Keratinocyte (primary cell): ENCODE results near the gene CEL. TPM values are rescaled to one million over a fixed set of nuclear protein-coding genes. Genes with fewer than 3 reads are reported as not detected.

Experiments used
- DNase-seq: peaks from one replicate; pipeline ENCODE4 v3.0.0-alpha.2; 2011; ENCODE audit warnings: low read depth, missing footprints, low spot score
- FAIRE-seq: peaks from 2 replicates; lab custom pipeline; 2011; peaks lifted over from hg19 to GRCh38; lab: Jason Lieb, UNC
- H2AFZ ChIP-seq: 2 replicates; pipeline ENCODE4 v1.6.0; 2012; ENCODE audit warnings: low read length, control low read depth, inconsistent platforms; ENCODE audit not compliant: control insufficient read depth
- H3K27ac ChIP-seq: 2 replicates; pipeline ENCODE4 v1.5.1; 2011; ENCODE audit warnings: low read length; ENCODE audit not compliant: control insufficient read depth, insufficient read depth
- H3K27me3 ChIP-seq: 3 replicates; pipeline ENCODE4 v1.6.0; 2011; ENCODE audit warnings: low read length; ENCODE audit not compliant: control insufficient read depth, insufficient read depth; ENCODE audit errors: extremely low read depth
- H3K36me3 ChIP-seq, 2 experiments: 2 replicates in 1 of 2; 3 replicates in 1 of 2; pipeline ENCODE4 v1.5.1; 2011; ENCODE audit warnings: low read length in 2 of 2, mild to moderate bottlenecking in 1 of 2; ENCODE audit not compliant: control insufficient read depth in 2 of 2, insufficient read depth in 2 of 2; ENCODE audit errors: extremely low read depth in 1 of 2
- H3K4me1 ChIP-seq: 3 replicates; pipeline ENCODE4 v1.5.1; 2011; ENCODE audit warnings: low read length; ENCODE audit not compliant: control insufficient read depth, insufficient read depth; ENCODE audit errors: extremely low read depth
- H3K4me2 ChIP-seq: 3 replicates; pipeline ENCODE4 v1.6.0; 2011; ENCODE audit warnings: low read depth, low read length; ENCODE audit not compliant: control insufficient read depth, insufficient read depth; ENCODE audit errors: extremely low read depth
- H3K4me3 ChIP-seq, 3 experiments: fragments of 200-600 bp in 1 of 3; sonication (generic) in 1 of 3; 2 replicates in 2 of 3; 3 replicates in 1 of 3; pipeline ENCODE4 v1.5.1; 2011 to 2016; ENCODE audit warnings: low read length in 3 of 3, mild to moderate bottlenecking in 3 of 3, control low read depth in 2 of 3, inconsistent platforms in 1 of 3, low read depth in 1 of 3, mixed read lengths in 1 of 3, mixed run types in 1 of 3, moderate library complexity in 1 of 3; ENCODE audit not compliant: control insufficient read depth in 2 of 3, insufficient read depth in 2 of 3; ENCODE audit errors: extremely low read depth in 1 of 3
- H3K79me2 ChIP-seq: 2 replicates; pipeline ENCODE4 v1.6.0; 2012; ENCODE audit warnings: low read length; ENCODE audit not compliant: control insufficient read depth, insufficient read depth
- H3K9ac ChIP-seq: 3 replicates; pipeline ENCODE4 v1.6.0; 2011; ENCODE audit warnings: low read length; ENCODE audit not compliant: control insufficient read depth, insufficient read depth; ENCODE audit errors: extremely low read depth
- H3K9me1 ChIP-seq: 3 replicates; pipeline ENCODE4 v1.6.0; 2011; ENCODE audit warnings: low read length; ENCODE audit not compliant: control insufficient read depth, insufficient read depth; ENCODE audit errors: extremely low read depth
- H3K9me3 ChIP-seq: 2 replicates; pipeline ENCODE4 v1.5.1; 2012; ENCODE audit warnings: low read depth, low read length; ENCODE audit not compliant: control insufficient read depth
- H4K20me1 ChIP-seq: 3 replicates; pipeline ENCODE4 v1.6.0; 2011; ENCODE audit warnings: low read length; ENCODE audit not compliant: control insufficient read depth, insufficient read depth; ENCODE audit errors: extremely low read depth
- EZH2 ChIP-seq: IDR thresholded peaks from one replicate; pipeline ENCODE4 v1.6.1; 2012; ENCODE audit warnings: inconsistent platforms, mild to moderate bottlenecking, low read length, moderate library complexity
- dilution Hi-C: fragments of 300-500 bp; cut with MboI; formaldehyde crosslinking; loops from one replicate; pipeline ENCODE4 v1.7.0; 2020; ENCODE audit warnings: low sequenced_read_pairs; ENCODE audit not compliant: extremely low pct_ligation_motif_present
- polyA plus RNA-seq, 5 experiments: library from polyadenylated mRNA; depleted of rRNA in 3 of 5; stranded (reverse) in 3 of 5; stranded (forward) in 1 of 5; unstranded in 1 of 5; fragments of >200 nt; gene quantifications; 1 replicate in 1 of 5; 2 replicates in 3 of 5; 3 replicates in 1 of 5; pipeline versions ENCODE4 v1.2.1 to v1.2.3, GENCODE V29; 2011 to 2012; ENCODE audit warnings: missing spikeins in 2 of 5, low read depth in 1 of 5, low replicate concordance in 1 of 5
- TF ChIP-seq, protein P1 (sequence below), 3 experiments: IDR thresholded peaks in 1 of 3; conservative IDR thresholded peaks in 1 of 3; optimal IDR thresholded peaks in 1 of 3; 2 replicates in 2 of 3; 3 replicates in 1 of 3; pipeline versions ENCODE3 to v1.5.1; 2011; ENCODE audit warnings: low read length in 3 of 3, mild to moderate bottlenecking in 3 of 3, moderate library complexity in 2 of 3, control low read depth in 1 of 3, inconsistent platforms in 1 of 3; ENCODE audit not compliant: insufficient read depth in 2 of 3; ENCODE audit errors: extremely low read depth in 1 of 3

Gene CEL
- polyA plus RNA-seq, 1 donor (not counting 4 experiments of a cell fraction or from before 2014, with no cell fraction given), result 0.12 TPM

DNA sequence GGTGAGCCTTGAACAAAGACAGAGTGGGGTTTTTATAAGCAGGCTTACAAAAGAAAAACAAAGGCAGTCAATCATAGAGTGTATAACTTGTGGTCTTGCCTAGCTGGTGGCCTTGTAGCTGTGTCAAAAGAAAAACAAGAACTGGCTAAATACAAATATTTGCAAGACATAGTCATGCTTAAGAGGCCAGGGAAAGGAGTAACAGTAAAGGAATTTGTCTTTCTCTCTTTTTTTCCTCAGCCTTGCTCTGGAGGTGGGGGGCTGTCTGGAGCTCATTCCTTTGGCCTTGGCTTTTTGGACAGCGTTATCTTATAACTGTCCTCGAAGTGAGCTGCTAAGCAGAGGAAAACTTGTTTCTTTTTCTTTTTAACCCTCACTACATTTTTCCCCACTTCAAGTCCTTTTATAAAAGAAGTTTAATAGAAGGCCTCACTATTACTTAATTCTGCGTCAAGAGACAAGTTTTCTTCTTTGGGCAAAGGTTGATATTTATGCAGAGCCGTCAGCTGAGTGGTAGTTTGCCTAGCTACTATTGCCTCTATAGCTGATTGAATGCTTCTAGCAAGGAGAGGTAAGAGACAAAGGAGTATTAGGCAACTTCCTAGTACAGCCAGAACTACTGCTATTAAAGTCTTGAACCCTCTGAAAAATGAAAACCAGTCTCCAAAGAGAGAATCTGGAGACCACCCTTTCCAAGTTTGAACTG, 14.3 kb downstream of the CEL start:
- Histone ChIP-seq H3K4me3 (no peak overlapping the region), H3K9me3 (no peaks in the 10 kb centered on the region), H3K27ac (no peak overlapping the region), H3K9ac (no peak overlapping the region), H3K9me1 (no peaks in the 10 kb centered on the region), H3K4me1 (peaks cover 6% of the 10 kb centered on the region), H4K20me1 (no peaks in the 10 kb centered on the region), H3K27me3 (peaks cover 21% of the 10 kb centered on the region), H3K79me2 (no peaks in the 10 kb centered on the region), H2AFZ (no peak overlapping the region), H3K36me3 (no peaks in the 10 kb centered on the region), H3K4me2 (no peak overlapping the region)
- no peak for FAIRE-seq
- dilution Hi-C loops, result no loop called here
- no peak for DNase-seq
- TF ChIP-seq EZH2, result no peak
- TF ChIP-seq, protein P1, sequence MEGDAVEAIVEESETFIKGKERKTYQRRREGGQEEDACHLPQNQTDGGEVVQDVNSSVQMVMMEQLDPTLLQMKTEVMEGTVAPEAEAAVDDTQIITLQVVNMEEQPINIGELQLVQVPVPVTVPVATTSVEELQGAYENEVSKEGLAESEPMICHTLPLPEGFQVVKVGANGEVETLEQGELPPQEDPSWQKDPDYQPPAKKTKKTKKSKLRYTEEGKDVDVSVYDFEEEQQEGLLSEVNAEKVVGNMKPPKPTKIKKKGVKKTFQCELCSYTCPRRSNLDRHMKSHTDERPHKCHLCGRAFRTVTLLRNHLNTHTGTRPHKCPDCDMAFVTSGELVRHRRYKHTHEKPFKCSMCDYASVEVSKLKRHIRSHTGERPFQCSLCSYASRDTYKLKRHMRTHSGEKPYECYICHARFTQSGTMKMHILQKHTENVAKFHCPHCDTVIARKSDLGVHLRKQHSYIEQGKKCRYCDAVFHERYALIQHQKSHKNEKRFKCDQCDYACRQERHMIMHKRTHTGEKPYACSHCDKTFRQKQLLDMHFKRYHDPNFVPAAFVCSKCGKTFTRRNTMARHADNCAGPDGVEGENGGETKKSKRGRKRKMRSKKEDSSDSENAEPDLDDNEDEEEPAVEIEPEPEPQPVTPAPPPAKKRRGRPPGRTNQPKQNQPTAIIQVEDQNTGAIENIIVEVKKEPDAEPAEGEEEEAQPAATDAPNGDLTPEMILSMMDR (optimal IDR thresholded peaks at IDR 0.05 in 1 of 3, IDR thresholded peaks at IDR 0.05 in 1 of 3, conservative IDR thresholded peaks at IDR 0.05 in 1 of 3; ENCODE audit: extremely low read depth in 1 of 3, insufficient read depth in 2 of 3, low read length in 3 of 3), result no peak

- DNase-seq (no peak), FAIRE-seq (no peak)
- Histone ChIP-seq H3K27me3 (peaks cover 21% of the 10 kb centered on the region), H3K4me1 (peaks cover 6% of the 10 kb centered on the region), H3K4me3 (no peak overlapping the region), H3K4me2 (no peak overlapping the region), H2AFZ (no peak overlapping the region), H3K9me3 (no peaks in the 10 kb centered on the region), H4K20me1 (no peaks in the 10 kb centered on the region), H3K27ac (no peak overlapping the region), H3K9me1 (no peaks in the 10 kb centered on the region), H3K9ac (no peak overlapping the region), H3K79me2 (no peaks in the 10 kb centered on the region), H3K36me3 (no peaks in the 10 kb centered on the region)
- TF ChIP-seq, protein P1 (optimal IDR thresholded peaks at IDR 0.05 in 1 of 3, IDR thresholded peaks at IDR 0.05 in 1 of 3, conservative IDR thresholded peaks at IDR 0.05 in 1 of 3; ENCODE audit: extremely low read depth in 1 of 3, insufficient read depth in 2 of 3, low read length in 3 of 3), result no peak
- dilution Hi-C loops, result no loop called here
Observed at GRCh38 chr9:133076691-133077090, 14.9 kb downstream of the CEL start.
